NCI-H774 (cell line): ENCODE results near the gene PHF13.

ENCODE experiments used
- DNase-seq: peaks from one replicate; lab custom pipeline; 2025; lab: John Stamatoyannopoulos, UW

PHF13 gene

DNA sequence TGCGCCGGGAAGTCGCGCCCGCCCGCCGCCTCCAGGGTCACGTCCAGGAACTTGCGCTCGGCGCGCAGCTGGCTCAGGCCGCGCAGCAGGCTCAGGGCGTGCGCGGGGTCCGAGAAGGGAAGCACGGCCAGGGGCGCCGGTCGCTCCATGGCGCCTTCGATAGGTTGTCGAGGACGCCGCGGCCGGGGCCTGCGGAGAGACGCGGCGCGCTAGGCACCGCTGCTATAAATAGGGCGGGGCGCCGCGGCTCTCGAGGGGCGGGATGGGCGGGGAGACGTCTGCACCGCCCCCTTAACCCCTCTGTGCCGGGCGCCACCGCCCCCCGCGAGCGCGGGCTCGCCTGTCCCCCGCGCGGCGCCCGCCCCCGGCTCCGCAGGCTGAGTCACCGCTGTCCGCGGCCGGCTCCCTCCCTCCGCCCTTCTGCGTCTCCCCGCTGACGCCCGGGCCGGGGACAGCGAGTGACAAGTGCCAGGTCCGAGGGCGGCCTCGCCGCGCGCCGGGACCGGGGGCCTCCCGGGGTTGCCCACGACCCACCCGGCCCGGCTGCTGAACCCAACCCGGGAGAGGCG is 10.8 kb upstream of the PHF13 start, which contains the start of gene KLHL21:
Gene KLHL21, minus strand, starts transcription at position 201 of the 569 bp plus-strand sequence. Its CDS starts 52 bp downstream, at position 149.
- DNase-seq, result peak; percentile 8

DNA sequence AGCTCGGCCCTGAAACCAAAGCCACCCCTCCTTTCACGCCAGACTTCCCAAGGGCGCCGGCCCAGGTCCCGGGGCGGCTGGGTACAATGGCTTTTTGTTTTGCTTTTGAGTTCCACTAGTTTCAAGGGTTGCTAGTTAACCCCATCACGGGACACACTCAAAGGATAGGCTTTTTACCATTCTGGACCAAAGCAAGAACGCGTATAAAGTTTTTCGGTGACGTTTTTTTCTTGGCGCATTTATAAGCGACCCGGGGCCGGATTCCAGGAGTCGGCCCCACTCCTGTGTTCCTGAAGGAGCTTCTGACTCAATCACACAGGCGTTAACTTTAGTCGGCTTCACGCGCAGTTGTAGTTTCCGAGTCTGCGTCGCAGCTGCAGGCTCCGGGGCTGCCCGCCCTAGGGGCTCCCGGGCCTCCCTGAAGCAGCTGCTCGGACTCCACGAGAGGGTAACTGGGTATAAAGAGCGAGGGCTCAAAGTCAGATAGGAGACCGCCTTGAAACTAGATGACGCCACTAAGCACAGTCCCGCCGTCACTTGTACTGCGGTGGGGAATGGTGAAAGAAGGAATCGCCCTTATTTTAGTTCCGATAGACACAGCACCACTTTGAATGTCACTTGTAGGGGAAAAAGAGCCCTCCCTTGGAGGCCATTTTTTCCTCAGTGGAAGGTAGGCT is 10.2 kb upstream of the PHF13 start:
- no peak for DNase-seq

DNA sequence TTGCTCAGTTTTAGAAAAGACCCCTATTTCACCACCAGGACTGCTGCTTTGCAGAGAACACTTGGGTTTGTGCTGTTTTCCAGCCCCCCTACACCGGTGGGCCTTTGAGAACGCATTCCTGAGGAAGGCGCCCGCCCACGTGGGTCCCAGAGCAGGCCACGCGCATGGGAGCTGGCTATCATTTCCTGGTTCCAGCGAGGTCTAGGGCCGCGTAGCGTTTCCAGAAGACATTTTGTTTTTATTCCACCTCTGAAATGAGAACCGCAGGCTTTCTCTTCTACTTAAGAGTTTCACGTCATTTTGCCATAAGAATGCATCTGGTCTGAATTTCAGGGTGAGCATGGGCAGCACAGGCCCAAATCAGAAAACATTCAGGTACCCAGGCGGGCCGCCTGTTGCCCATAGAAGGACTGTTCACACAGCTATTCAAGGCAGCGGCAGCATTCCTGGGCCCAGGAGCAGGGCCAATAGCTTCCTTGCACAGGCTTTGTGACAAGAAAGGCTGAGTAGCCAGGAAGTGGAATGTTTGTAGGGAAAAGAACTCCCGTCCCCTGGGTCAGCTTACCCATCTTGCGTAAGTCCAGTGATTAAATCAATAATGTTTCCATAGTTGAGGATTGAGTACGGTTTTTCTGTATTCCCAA is 9.5 kb upstream of the PHF13 start:
- no peak for DNase-seq

- DNase-seq, result peak; percentile 53
Observed at GRCh38 chr1:6612641-6613360, 730 bp upstream of the PHF13 start.

GRCh38 chr1:6614019-6614928 is 743 bp downstream of the PHF13 start:
- DNase-seq, result no peak

- no peak for DNase-seq
Observed at GRCh38 chr1:6614929-6615785, 1.6 kb downstream of the PHF13 start.

- DNase-seq, result no peak
Observed at GRCh38 chr1:6619045-6619444, 5.5 kb downstream of the PHF13 start.

DNA sequence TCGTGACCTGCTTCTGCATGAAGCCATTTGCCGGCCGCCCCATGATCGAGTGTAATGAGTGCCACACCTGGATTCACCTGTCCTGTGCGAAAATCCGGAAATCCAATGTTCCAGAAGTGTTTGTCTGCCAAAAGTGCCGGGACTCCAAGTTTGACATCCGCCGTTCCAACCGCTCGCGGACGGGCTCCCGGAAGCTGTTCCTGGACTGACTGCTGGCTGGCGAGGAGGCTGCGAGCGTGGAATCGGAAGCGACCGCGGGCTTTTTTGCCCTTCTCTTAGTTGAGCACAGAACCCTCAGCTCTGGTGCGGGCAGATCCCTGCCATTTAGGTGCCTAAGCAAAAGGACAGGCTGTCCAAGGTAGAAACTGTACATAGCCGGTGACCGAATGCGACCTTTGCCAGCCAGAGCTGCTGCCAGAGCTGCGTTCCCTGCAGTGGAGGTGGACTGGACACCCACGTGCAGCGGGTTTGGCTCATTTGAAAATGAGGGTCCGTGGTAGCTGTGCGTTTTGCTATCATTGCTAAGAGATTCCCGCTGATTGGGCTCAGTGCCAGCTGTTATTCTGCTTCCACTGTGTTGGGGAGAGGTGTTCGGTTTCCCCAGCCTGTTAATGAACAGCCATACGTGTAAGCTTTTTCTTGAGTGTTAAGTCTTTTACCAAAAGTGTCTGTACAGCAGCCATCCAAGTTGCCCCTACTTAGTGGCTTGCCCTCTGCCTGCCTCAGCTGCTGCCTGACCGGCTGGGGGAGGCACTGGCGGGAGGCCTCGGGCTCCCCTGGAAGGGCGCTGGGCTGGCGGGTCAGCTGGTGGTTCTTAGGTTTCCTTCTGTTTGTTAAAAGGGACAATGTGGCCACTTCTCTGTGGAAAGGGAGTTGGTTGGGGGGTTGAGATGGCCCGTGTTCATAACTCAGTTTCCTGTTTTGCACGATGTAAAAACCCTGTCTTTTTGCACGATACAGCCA is 8.2 kb downstream of the PHF13 start:
- DNase-seq, result no peak

GRCh38 chr1:6622396-6623152 is 9.0 kb downstream of the PHF13 start:
- no peak for DNase-seq

DNA sequence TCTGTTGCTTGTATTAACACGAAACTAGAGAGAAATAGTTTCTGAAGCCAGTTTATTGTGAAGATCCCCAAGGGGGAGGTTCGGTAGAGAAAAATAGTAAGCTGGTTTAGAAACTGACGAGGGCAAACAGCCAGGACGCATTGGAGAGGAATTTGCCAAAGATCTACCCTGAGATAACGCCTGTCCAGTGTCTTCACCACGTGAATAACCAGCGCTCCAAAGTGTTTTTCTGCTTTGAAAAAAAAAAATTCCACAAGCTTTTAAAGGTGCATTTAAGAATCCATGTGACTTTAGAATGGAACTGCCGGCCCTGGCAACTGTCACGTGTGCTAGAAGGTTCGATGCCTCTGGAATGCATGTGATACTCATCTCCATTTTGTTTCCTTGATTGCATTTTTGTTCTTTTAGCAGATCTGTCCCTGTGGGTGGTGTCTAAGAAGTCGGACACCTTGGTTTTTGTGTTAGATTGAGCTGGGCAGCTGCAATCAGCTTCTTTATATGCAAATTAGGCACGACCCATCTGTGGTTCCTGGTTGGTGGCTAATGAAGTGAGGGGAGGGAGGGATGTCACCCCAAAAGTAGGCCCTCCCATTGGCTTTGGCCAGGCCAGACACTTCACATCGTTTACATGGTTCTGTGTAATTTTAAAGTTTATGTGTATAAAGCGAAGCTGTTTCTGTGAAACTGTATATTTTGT is 9.9 kb downstream of the PHF13 start:
- no peak for DNase-seq

- peak; percentile 52 for DNase-seq
Observed at GRCh38 chr1:6624710-6625583, 11.4 kb downstream of the PHF13 start, which contains the start of gene THAP3. Gene THAP3 (plus strand): TSS chr1:6624868. CDS start chr1:6625219, 351 bp downstream.

- no peak for DNase-seq
Observed at GRCh38 chr1:6625584-6626149, 12.1 kb downstream of the PHF13 start.

DNA sequence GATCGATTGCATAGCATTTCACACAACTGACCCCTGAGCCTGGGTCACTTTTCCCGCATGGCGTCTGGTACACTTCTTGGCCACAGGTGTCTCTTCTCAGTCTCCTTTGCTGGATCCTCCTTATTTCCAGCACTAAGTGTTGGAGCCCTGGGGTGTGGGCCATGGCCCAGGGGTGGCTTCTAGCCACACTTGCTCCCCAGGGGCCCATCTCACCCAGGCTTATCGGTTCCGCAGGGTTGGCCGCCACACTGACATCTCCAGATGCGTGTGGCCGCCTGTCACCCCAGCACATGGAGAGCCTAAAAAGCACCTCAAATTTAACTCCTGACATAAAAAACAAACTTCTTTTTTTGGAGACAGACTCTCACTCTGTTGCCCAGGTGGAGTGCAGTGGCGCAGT is 13.5 kb downstream of the PHF13 start:
- no peak for DNase-seq

- no peak for DNase-seq
Observed at GRCh38 chr1:6627841-6628545, 14.5 kb downstream of the PHF13 start.

GRCh38 chr1:6628971-6629479 is 15.5 kb downstream of the PHF13 start:
- no peak for DNase-seq

GRCh38 chr1:6630027-6630426 is 16.5 kb downstream of the PHF13 start:
- no peak for DNase-seq
